Neuron (in vitro differentiated cells): ENCODE results near the gene RAMP3.
"Not testable (repeated sequence)": the region's sequence is repeated elsewhere in the genome, so short reads cannot be mapped to it uniquely, and the experiment has no call there.

Source experiments
- H2AFZ ChIP-seq: one replicate; pipeline ENCODE4 v1.6.1; 2013; ENCODE audit warnings: low read depth, mild to moderate bottlenecking, inconsistent platforms, low read length, moderate library complexity
- H3K27me3 ChIP-seq: one replicate; pipeline ENCODE4 v1.6.1; 2013; ENCODE audit warnings: low read length; ENCODE audit not compliant: insufficient read depth
- H3K36me3 ChIP-seq: one replicate; pipeline ENCODE4 v1.6.1; 2013; ENCODE audit warnings: low read length; ENCODE audit not compliant: insufficient read depth
- H3K4me1 ChIP-seq: one replicate; pipeline ENCODE4 v1.6.1; 2013; ENCODE audit warnings: low read length; ENCODE audit not compliant: insufficient read depth
- H3K4me3 ChIP-seq: 2 replicates; pipeline ENCODE4 v1.5.1; 2013; ENCODE audit warnings: mild to moderate bottlenecking, low read length, moderate library complexity
- H3K9me3 ChIP-seq: one replicate; pipeline ENCODE4 v1.6.1; 2013; ENCODE audit warnings: low read length

Gene RAMP3

DNA sequence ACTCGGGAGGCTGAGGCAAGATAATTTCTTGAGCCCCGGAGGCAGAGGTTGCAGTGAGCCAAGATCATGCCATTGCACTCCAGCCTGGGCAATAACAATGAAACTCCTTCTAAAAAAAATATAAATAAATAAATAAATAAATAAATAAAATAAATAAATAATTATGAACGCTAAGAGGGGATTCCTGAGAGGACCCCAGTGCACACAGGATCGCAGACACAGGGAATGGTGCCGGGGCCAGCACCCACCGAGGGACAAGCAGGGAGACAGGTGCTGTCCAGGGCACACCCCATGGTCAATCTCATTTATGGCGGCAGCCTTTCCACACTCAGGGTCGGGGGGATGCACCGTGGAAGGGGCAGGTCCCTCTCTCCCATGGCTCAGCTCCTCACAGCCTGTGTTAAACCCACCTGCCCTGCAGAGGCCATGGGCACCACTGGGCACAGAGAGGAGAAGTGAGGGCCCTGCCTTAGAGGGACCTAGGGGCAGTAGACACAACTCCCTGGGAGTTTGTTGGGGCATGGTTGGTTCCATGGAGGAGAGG lies 2.2 kb upstream of the RAMP3 start:
- Histone ChIP-seq H2AFZ (no peak overlapping the region), H3K36me3 (no peaks in the 10 kb centered on the region), H3K9me3 (peaks cover 2% of the 10 kb centered on the region), H3K4me1 (no peaks in the 10 kb centered on the region), H3K4me3 (no peak overlapping the region), H3K27me3 (peaks cover 31% of the 10 kb centered on the region)

DNA sequence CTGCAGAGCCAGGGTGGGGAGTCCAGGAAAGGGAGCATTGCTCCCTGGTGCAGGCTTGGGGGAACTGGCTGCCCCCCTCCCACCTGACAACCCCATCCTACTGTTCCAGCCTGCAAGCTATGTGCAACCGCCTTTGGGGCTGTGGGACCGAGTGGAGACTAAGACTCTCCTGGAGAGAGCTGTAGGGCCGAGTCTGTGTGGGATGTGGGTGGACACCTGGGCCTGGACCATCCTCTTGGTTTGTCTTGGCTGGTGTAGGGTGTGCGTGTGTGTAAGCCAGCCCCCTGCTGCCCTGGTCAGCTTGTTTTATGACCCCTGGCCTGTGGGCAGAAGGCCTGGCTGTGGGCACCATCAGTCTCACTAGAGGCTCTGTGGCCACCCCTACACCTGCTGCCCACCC lies 1.6 kb upstream of the RAMP3 start:
- no peak overlapping the region for H2AFZ ChIP-seq
- H3K27me3 ChIP-seq, result peaks cover 31% of the 10 kb centered on the region
- no peaks in the 10 kb centered on the region for H3K36me3 ChIP-seq
- H3K4me3 ChIP-seq, result no peak overlapping the region
- H3K9me3 ChIP-seq, result peaks cover 2% of the 10 kb centered on the region
- no peaks in the 10 kb centered on the region for H3K4me1 ChIP-seq

DNA sequence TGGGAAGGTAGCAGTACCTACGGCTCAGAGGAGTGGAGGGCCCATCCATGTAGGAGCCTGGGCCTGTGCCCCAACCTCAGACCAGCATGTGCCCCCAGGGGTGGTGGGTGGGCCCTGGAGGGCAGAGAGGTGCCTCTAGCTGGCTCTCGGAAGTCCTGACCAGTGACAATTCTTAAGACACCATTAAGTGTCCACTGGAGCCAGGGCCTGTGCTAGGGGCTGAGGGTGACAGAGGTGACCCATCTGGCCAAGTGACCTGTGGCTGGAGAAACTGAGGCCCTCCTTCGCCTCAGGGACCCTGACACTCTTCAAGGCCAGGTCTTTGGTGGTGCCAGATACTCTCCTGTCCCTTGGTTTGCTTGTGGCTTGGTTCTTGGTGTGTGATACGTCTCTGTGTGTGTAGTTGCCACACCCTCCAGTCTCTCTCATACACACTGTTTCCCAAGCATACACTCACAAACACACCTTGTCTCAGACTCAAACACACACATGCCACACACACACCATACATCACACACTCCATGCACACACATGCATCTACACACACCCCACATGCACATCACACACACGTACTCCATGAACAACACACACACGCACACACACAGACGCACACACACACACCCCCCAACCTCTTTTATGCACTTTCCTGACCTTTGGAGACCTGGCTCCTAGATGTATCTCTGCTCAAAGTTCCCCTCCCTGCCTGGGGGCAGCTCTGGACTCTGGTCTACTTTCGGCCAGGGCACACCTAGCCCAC lies 897 bp upstream of the RAMP3 start:
- H3K4me3 ChIP-seq, result no peak overlapping the region
- peaks cover 32% of the 10 kb centered on the region for H3K27me3 ChIP-seq
- no peaks in the 10 kb centered on the region for H3K36me3 ChIP-seq
- H3K4me1 ChIP-seq, result no peaks in the 10 kb centered on the region
- H2AFZ ChIP-seq, result no peak overlapping the region
- peaks cover 2% of the 10 kb centered on the region for H3K9me3 ChIP-seq

DNA sequence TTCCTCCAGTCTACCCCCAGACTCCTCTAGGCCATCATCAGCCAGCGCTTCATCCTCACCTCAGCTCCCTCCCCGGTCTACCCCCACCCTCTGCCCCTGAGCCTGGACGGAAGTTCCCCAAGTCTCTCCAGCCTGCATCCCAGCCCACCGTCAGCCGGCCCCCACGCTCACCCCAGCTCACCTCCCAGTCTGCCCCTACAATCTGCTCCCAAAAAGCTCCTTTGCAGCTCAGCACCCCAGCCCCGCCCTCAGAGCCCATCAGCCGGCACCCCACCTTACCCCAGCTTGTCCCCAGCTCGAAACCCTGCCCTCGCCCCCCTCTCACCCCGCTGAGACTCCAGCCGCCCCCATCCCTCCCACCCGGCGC lies 322 bp upstream of the RAMP3 start:
- Histone ChIP-seq H3K9me3 (peaks cover 2% of the 10 kb centered on the region), H3K4me3 (no peak overlapping the region), H3K4me1 (no peaks in the 10 kb centered on the region), H3K36me3 (no peaks in the 10 kb centered on the region), H2AFZ (no peak overlapping the region), H3K27me3 (peaks cover 31% of the 10 kb centered on the region)

DNA sequence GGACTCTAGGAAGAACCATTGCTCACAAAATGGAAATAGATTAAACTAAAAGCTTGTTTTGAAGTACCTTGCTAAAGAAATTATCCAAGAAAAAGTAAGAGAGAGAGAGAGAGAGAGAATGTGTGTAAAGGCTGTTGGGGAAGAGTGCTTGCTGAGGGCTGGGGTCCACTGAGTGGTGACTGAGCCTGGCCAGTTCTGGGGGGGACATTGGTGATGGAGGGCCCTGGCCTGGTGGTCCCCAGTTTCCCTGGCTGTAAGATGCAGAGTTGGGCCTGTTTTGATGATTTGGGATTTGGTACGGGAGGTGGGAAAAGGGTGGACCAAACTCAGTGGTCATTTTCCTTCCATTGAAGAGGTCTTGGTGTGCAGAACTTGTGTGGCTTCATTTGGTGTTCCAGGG lies 880 bp downstream of the RAMP3 start:
- Histone ChIP-seq H2AFZ (no peak overlapping the region), H3K4me3 (no peak overlapping the region), H3K4me1 (no peaks in the 10 kb centered on the region), H3K27me3 (peaks cover 31% of the 10 kb centered on the region), H3K36me3 (no peaks in the 10 kb centered on the region), H3K9me3 (peaks cover 2% of the 10 kb centered on the region)

DNA sequence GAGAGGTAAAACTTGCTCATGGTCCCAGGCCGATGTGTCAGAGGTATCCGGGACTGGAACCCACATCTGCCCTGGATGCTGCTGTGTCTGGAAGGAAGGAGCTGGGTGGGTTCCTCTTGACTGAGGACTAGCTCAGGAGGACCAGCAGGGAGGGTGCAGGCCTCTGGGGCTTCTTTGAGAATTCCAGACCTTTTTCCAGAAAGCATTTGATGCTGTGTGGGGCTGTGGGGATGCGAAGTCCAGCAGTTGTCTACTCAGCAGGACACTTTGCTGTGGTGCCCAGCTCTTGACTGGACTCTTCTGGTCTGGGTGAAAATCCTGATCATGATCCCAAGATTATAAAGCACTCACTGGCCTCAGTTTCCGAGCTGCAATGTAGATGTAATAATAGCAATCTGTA lies 1.7 kb downstream of the RAMP3 start:
- H3K36me3 ChIP-seq, result no peaks in the 10 kb centered on the region
- peaks cover 31% of the 10 kb centered on the region for H3K27me3 ChIP-seq
- no peak overlapping the region for H3K4me3 ChIP-seq
- H3K9me3 ChIP-seq, result peaks cover 2% of the 10 kb centered on the region
- H2AFZ ChIP-seq, result no peak overlapping the region
- H3K4me1 ChIP-seq, result no peaks in the 10 kb centered on the region

DNA sequence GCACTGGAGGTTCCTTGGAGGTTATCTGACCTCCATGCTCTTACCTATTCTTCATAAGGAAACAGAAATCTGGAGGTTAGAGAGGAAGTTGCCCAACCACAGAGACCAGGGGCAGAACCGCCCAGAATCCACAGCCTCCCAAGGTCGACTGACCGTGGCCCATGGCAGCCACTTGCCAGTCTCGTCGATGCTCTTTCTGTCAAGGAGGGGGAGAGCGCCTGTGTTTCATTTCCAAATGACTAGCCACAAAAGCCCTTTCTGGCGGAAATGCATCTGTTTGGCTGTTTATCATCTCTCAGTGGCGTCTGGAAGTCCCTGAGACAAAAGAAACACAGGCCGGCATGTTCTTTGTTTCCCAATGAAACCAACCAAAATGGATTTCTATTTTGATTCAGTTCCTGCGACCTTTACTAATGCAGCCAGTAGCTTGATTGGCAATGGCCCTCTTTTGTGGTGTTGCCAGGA lies 2.9 kb downstream of the RAMP3 start:
- H3K36me3 ChIP-seq, result no peaks in the 10 kb centered on the region
- H3K9me3 ChIP-seq, result peaks cover 2% of the 10 kb centered on the region
- no peak overlapping the region for H2AFZ ChIP-seq
- H3K27me3 ChIP-seq, result peaks cover 30% of the 10 kb centered on the region
- no peak overlapping the region for H3K4me3 ChIP-seq
- no peaks in the 10 kb centered on the region for H3K4me1 ChIP-seq

DNA sequence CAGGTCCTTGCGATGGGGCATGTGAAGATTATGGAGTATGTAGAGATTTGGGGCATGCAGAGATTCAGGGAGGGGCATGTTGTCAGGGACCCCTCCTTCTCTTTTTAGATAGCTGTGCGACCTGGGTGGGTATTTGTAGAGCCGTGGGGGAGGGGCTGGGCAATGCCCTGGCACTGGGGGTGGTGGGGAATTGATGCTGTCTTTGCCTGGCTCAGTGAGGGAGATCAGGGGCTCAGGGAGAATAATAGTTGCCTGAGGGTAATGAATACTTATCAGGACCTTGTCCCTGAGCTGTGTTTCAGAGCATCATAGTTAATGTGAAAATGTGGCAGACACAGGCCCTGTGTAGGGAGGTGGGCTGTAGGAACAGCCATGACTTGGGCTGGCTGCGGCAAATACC lies 3.5 kb downstream of the RAMP3 start:
- peaks cover 24% of the 10 kb centered on the region for H3K27me3 ChIP-seq
- H3K4me3 ChIP-seq, result no peak overlapping the region
- H3K36me3 ChIP-seq, result no peaks in the 10 kb centered on the region
- H2AFZ ChIP-seq, result no peak overlapping the region
- H3K4me1 ChIP-seq, result no peaks in the 10 kb centered on the region
- peaks cover 2% of the 10 kb centered on the region for H3K9me3 ChIP-seq

DNA sequence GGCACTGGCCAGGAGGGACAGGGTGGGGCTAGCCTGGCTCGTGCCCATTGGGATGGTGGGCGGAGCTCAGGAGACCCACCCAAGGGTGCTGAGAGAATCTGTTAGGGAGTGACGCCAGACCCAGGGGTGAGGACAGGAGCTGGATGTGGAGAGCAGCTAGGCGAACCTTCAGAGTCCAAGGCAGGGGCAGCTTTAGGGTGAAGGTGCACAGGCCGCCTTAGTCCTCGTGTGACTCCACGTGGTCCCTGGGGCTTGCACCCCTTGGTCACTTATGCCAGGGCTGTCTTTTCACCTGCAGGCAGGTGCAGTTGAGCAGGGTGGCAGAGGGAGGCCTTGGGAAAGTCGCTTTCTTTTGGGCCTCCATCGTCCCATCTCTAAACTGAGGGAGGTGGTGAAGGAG lies 4.3 kb downstream of the RAMP3 start:
- H3K4me1 ChIP-seq, result no peaks in the 10 kb centered on the region
- no peak overlapping the region for H2AFZ ChIP-seq
- H3K36me3 ChIP-seq, result no peaks in the 10 kb centered on the region
- H3K9me3 ChIP-seq, result peaks cover 2% of the 10 kb centered on the region
- H3K4me3 ChIP-seq, result no peak overlapping the region
- H3K27me3 ChIP-seq, result peaks cover 18% of the 10 kb centered on the region

DNA sequence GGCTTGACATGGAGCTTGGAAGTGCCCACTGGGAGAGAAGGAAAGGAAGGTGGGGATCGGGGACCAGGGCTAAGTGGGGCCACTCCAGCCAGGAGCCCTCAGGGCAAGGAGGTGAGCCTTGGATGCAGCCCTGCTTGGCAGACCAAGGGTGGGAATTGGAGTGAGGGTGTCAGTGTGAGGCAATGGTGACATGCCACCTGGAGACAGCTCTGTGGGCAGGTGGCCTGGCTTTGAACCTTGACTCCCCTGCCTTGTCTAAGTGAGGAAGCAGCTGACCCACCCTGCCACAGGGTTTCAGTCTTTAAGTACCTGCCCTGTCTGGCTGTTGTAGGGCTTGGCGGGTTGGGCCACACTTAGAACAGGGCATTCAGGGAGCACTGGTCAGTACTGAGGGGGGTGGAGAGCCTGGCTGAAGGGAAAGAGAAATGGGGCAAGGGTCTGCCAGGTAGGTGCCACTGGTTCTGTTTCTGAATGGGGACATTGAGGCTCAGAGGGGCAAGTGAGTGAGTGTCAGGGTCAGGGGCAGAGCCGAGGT lies 4.8 kb downstream of the RAMP3 start:
- H2AFZ ChIP-seq, result no peak overlapping the region
- no peaks in the 10 kb centered on the region for H3K36me3 ChIP-seq
- peaks cover 15% of the 10 kb centered on the region for H3K27me3 ChIP-seq
- H3K4me3 ChIP-seq, result no peak overlapping the region
- H3K4me1 ChIP-seq, result no peaks in the 10 kb centered on the region
- peaks cover 2% of the 10 kb centered on the region for H3K9me3 ChIP-seq

DNA sequence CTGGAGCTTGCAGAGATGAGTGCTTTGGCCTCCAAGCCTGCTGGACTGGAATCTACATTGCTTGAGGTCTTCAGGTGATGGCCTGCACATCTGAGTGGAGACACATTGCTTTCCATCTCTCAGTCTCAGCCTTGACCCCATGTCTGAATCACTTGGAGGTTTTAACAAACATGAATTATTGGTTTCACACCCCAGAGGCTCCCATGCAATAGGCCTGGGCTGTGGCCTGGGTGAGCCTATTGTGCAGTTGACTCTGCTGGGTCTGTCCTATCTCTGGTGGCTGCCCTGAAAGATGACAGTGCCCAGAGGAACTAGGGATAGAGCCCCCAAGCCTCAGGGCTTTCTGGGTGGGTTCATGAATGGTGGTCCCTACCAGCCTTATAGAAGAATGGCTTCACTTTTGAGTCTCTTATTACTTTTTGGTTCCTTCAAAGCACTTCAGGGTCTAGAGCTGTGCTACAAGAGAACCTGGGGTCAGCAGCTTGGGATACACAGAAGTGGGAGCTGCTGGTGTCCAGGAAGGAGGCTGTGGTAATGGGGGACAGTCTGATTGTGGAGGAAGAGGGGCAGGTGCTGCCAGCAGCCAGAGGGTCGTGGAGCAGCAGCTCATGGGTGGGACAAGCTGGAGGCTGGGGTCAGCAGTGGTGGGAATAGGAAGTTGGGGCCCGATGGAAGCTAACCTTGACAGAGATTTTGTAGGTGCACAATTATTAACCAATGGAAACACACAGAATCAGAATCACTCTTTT lies 5.5 kb downstream of the RAMP3 start:
- H3K36me3 ChIP-seq, result no peaks in the 10 kb centered on the region
- peaks cover 11% of the 10 kb centered on the region for H3K27me3 ChIP-seq
- peaks cover 2% of the 10 kb centered on the region for H3K9me3 ChIP-seq
- H3K4me1 ChIP-seq, result no peaks in the 10 kb centered on the region
- no peak overlapping the region for H2AFZ ChIP-seq
- no peak overlapping the region for H3K4me3 ChIP-seq

DNA sequence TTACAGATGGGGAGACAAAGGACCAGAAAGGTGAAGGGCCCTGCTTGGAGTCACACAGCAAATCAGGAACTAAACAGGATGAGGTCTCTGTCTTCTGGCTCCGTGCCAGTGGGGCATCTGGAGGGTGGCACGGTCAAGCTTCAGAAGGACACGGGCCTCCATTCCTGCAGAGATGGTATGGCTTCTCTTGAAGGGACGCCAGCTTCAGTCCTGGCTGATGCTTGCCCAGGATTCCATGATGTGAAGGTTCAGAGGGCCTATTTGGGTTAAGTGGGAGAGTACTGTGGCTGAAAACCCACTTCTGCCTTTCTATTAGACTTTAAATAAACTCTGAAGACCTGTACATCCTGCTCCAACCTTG lies 6.1 kb downstream of the RAMP3 start:
- H2AFZ ChIP-seq, result no peak overlapping the region
- no peaks in the 10 kb centered on the region for H3K9me3 ChIP-seq
- no peaks in the 10 kb centered on the region for H3K4me1 ChIP-seq
- H3K36me3 ChIP-seq, result no peaks in the 10 kb centered on the region
- H3K4me3 ChIP-seq, result no peak overlapping the region
- H3K27me3 ChIP-seq, result peaks cover 6% of the 10 kb centered on the region

DNA sequence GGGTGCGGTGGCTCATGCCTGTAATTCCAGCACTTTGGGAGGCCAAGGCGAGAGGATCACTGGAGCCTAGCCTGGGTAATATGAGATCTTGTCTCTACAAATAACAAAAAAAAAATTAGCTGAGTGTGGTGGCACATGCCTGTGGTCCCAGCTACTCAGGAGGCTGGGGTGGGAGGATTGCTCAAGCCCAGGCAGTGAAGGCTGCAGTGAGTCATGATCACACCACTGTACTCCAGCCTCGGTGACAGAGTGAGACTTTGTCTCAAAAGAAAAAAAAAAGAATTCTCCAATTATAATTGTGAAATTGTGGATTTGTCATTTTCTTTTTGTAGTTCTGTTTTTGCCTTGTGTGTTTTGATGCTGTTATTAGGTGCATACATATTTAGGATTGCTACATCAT lies 6.7 kb downstream of the RAMP3 start:
- not testable (repeated sequence) for H2AFZ ChIP-seq, H3K36me3 ChIP-seq, H3K4me1 ChIP-seq

More for the DNA sequence above, 6.7 kb downstream of the RAMP3 start:
- H3K9me3 ChIP-seq, H3K27me3 ChIP-seq, H3K4me3 ChIP-seq: not testable (repeated sequence)
